H1 (cell line): ENCODE results near the gene ZDHHC1. TPM values are rescaled to one million over a fixed set of nuclear protein-coding genes. Genes with fewer than 3 reads are reported as not detected.

Experiments used
- CTCF ChIA-PET: fragments of 300-600 bp; sonication (Branson Sonifier 250); formaldehyde crosslinking; loops from one replicate; lab custom pipeline; 2021; ENCODE audit not compliant: partially characterized antibody; lab: Charles Lee
- POLR2A ChIA-PET: fragments of 300-600 bp; sonication (Branson Sonifier 250); formaldehyde crosslinking; loops from one replicate; lab custom pipeline; 2021; ENCODE audit warnings: inconsistent platforms; ENCODE audit not compliant: partially characterized antibody; lab: Charles Lee
- DNase-seq, 2 experiments: peaks; one replicate each; pipeline versions ENCODE4 v3.0.0 to v3.0.0-alpha.2; 2010 to 2022; ENCODE audit warnings: low spot score in 2 of 2, low read depth in 1 of 2, mixed read lengths in 1 of 2
- FAIRE-seq: peaks from 2 replicates; lab custom pipeline; 2011; peaks lifted over from hg19 to GRCh38; lab: Jason Lieb, UNC
- H2AFZ ChIP-seq: 2 replicates; pipeline ENCODE4 v1.8.1; 2012; ENCODE audit warnings: low read length, inconsistent platforms
- H2AK5ac ChIP-seq: 2 replicates; pipeline ENCODE4 v1.6.1; 2013; ENCODE audit warnings: low read depth, low read length
- H2BK120ac ChIP-seq: replicated peaks from 2 replicates; pipeline ENCODE3; 2013; ENCODE audit warnings: low read depth, low read length, inconsistent platforms
- H2BK12ac ChIP-seq: 2 replicates; pipeline ENCODE4 v1.6.1; 2013; ENCODE audit warnings: low read depth, low read length
- H2BK15ac ChIP-seq: 2 replicates; pipeline ENCODE4 v1.6.1; 2013; ENCODE audit warnings: low read length
- H2BK20ac ChIP-seq: 2 replicates; pipeline ENCODE4 v1.6.1; 2013; ENCODE audit warnings: low read length
- H2BK5ac ChIP-seq: 2 replicates; pipeline ENCODE4 v1.6.1; 2013; ENCODE audit warnings: low read depth, low read length
- H3K14ac ChIP-seq: 2 replicates; pipeline ENCODE4 v1.6.1; 2013; ENCODE audit warnings: inconsistent platforms; ENCODE audit not compliant: insufficient read length
- H3K18ac ChIP-seq: 2 replicates; pipeline ENCODE4 v1.6.1; 2013; ENCODE audit warnings: low read length; ENCODE audit errors: extremely low read depth
- H3K23ac ChIP-seq: 2 replicates; pipeline ENCODE4 v1.6.1; 2013; ENCODE audit warnings: inconsistent platforms; ENCODE audit not compliant: insufficient read length
- H3K23me2 ChIP-seq: 2 replicates; pipeline ENCODE4 v1.6.1; 2013; ENCODE audit warnings: low read depth, low read length
- H3K27ac ChIP-seq: 2 replicates; pipeline ENCODE4 v1.6.1; 2011; ENCODE audit warnings: low read depth, low read length, inconsistent platforms
- H3K27me3 ChIP-seq, 4 experiments: replicated peaks in 1 of 4; 1 replicate in 1 of 4; 2 replicates in 3 of 4; pipeline versions ENCODE4 v1.6.1 to v1.8.1; 2011 to 2013; ENCODE audit warnings: low read length in 3 of 4, mild to moderate bottlenecking in 3 of 4, inconsistent platforms in 2 of 4, mixed read lengths in 2 of 4, moderate library complexity in 1 of 4; ENCODE audit not compliant: control insufficient read depth in 3 of 4, insufficient read depth in 3 of 4; ENCODE audit errors: extremely low read depth in 1 of 4
- H3K36me3 ChIP-seq, 4 experiments: 2 replicates each; pipeline versions ENCODE4 v1.6.1 to v1.8.1; 2011 to 2013; ENCODE audit warnings: mild to moderate bottlenecking in 4 of 4, low read length in 3 of 4, moderate library complexity in 2 of 4, control low read depth in 1 of 4, inconsistent platforms in 1 of 4; ENCODE audit not compliant: insufficient read depth in 4 of 4, control insufficient read depth in 2 of 4
- H3K4ac ChIP-seq: replicated peaks from 2 replicates; pipeline ENCODE3; 2013; ENCODE audit warnings: low read length, low read depth, mixed read lengths, inconsistent platforms; ENCODE audit not compliant: insufficient read length
- H3K4me1 ChIP-seq, 4 experiments: replicated peaks in 1 of 4; 1 replicate in 1 of 4; 2 replicates in 3 of 4; pipeline versions ENCODE4 v1.6.1 to v1.8.1; 2011 to 2013; ENCODE audit warnings: low read length in 3 of 4, inconsistent platforms in 2 of 4, mixed read lengths in 1 of 4; ENCODE audit not compliant: insufficient read depth in 4 of 4, control insufficient read depth in 3 of 4
- H3K4me2 ChIP-seq, 2 experiments: 2 replicates each; pipeline versions ENCODE4 v1.6.1 to v1.8.1; 2011 to 2013; ENCODE audit warnings: low read depth in 2 of 2, low read length in 2 of 2, control low read depth in 1 of 2, inconsistent platforms in 1 of 2, mild to moderate bottlenecking in 1 of 2; ENCODE audit not compliant: insufficient read depth in 1 of 2
- H3K4me3 ChIP-seq, 4 experiments: fragments of 200-600, 300-600 bp in 1 of 4; sonication (generic), shearing (Covaris generic), sonication (Bioruptor Twin) in 1 of 4; 2 replicates each; pipeline versions ENCODE4 v1.5.1 to v1.8.1; 2011 to 2016; ENCODE audit warnings: low read length in 4 of 4, low read depth in 3 of 4, control low read depth in 2 of 4, inconsistent platforms in 2 of 4, mild to moderate bottlenecking in 2 of 4, mixed read lengths in 1 of 4, moderate library complexity in 1 of 4; ENCODE audit not compliant: insufficient read depth in 2 of 4; ENCODE audit errors: extremely low read depth in 1 of 4
- H3K56ac ChIP-seq: replicated peaks from 2 replicates; pipeline ENCODE3; 2013; ENCODE audit warnings: low read depth, mild to moderate bottlenecking, mixed read lengths, low read length, inconsistent platforms; ENCODE audit not compliant: insufficient read length
- H3K79me1 ChIP-seq: 2 replicates; pipeline ENCODE4 v1.6.1; 2013; ENCODE audit warnings: low read depth, low read length, control low read depth
- H3K79me2 ChIP-seq, 2 experiments: 2 replicates each; pipeline versions ENCODE4 v1.6.1 to v1.8.1; 2012 to 2013; ENCODE audit warnings: low read length in 2 of 2, mild to moderate bottlenecking in 2 of 2, inconsistent platforms in 1 of 2; ENCODE audit not compliant: insufficient read depth in 2 of 2, control insufficient read depth in 1 of 2
- H3K9ac ChIP-seq, 4 experiments: replicated peaks in 1 of 4; 1 replicate in 1 of 4; 2 replicates in 3 of 4; pipeline versions ENCODE4 v1.6.1 to v1.8.1; 2011 to 2013; ENCODE audit warnings: low read depth in 3 of 4, low read length in 3 of 4, control low read depth in 2 of 4, mild to moderate bottlenecking in 2 of 4, moderate library complexity in 2 of 4, inconsistent platforms in 1 of 4; ENCODE audit errors: extremely low read depth in 1 of 4
- H3K9me3 ChIP-seq, 2 experiments: 2 replicates each; pipeline versions ENCODE4 v1.6.1 to v1.8.1; 2012 to 2013; ENCODE audit warnings: mild to moderate bottlenecking in 2 of 2, moderate library complexity in 2 of 2, control low read depth in 1 of 2, inconsistent platforms in 1 of 2, low read depth in 1 of 2, low read length in 1 of 2, mixed read lengths in 1 of 2; ENCODE audit not compliant: insufficient read depth in 2 of 2
- H4K20me1 ChIP-seq, 2 experiments: replicated peaks in 1 of 2; 2 replicates each; pipeline versions ENCODE3 to v1.8.1; 2011 to 2013; ENCODE audit warnings: inconsistent platforms in 2 of 2, low read length in 2 of 2, mild to moderate bottlenecking in 1 of 2; ENCODE audit not compliant: insufficient read depth in 2 of 2, control insufficient read depth in 1 of 2
- H4K5ac ChIP-seq: 2 replicates; pipeline ENCODE4 v1.6.1; 2013; ENCODE audit warnings: low read length, low read depth, mixed read lengths, inconsistent platforms; ENCODE audit not compliant: insufficient read length
- H4K8ac ChIP-seq: 2 replicates; pipeline ENCODE4 v1.8.0; 2013; ENCODE audit warnings: mild to moderate bottlenecking, moderate library complexity, low read length, inconsistent platforms; ENCODE audit not compliant: insufficient read depth; ENCODE audit errors: extremely low read depth
- H4K91ac ChIP-seq: replicated peaks from 2 replicates; pipeline ENCODE3; 2013; ENCODE audit warnings: low read length, mixed read lengths, inconsistent platforms; ENCODE audit not compliant: insufficient read length
- BACH1 ChIP-seq: IDR thresholded peaks from 2 replicates; pipeline ENCODE4 v1.6.1; 2012; ENCODE audit warnings: low read length, improper control_type of control experiment
- EP300 ChIP-seq, 2 experiments: IDR thresholded peaks; 1 replicate in 1 of 2; 2 replicates in 1 of 2; pipeline ENCODE4 v1.6.1; 2011 to 2012; ENCODE audit warnings: low read depth in 2 of 2, low read length in 2 of 2, mild to moderate bottlenecking in 2 of 2, borderline replicate concordance in 1 of 2, inconsistent platforms in 1 of 2, moderate library complexity in 1 of 2
- KDM1A ChIP-seq: fragments of 200-600, 300-600 bp; sonication (generic); IDR thresholded peaks from 2 replicates; pipeline ENCODE4 v1.7.1; 2016; ENCODE audit warnings: mild to moderate bottlenecking, low read length, borderline replicate concordance
- POLR2AphosphoS5 ChIP-seq: IDR thresholded peaks from 2 replicates; pipeline ENCODE4 v1.6.1; 2011; ENCODE audit warnings: low read depth, low read length
- SIRT6 ChIP-seq: IDR thresholded peaks from one replicate; pipeline ENCODE4 v1.7.1; 2012; ENCODE audit warnings: low read length, inconsistent platforms
- SUZ12 ChIP-seq: fragments of 200-600 bp; sonication (generic); IDR thresholded peaks from 2 replicates; pipeline ENCODE4 v1.6.1; 2012; ENCODE audit warnings: mild to moderate bottlenecking, inconsistent platforms, low read length, moderate library complexity, mixed read lengths
- TEAD4 ChIP-seq: IDR thresholded peaks from 2 replicates; pipeline ENCODE4 v1.6.1; 2012; ENCODE audit warnings: low read depth, low read length, inconsistent platforms, mixed read lengths
- YY1 ChIP-seq: IDR thresholded peaks from 2 replicates; pipeline ENCODE4 v1.6.1; 2011; ENCODE audit warnings: low read depth, mild to moderate bottlenecking, low read length
- ZNF274 ChIP-seq: IDR thresholded peaks from 2 replicates; pipeline ENCODE4 v1.7.0; 2012; ENCODE audit warnings: low read length, borderline replicate concordance; ENCODE audit errors: extremely low read depth
- WGBS, 2 experiments: shearing (Covaris generic) in 1 of 2; methylation state at CpG; one replicate each; pipeline versions ENCODE4 v1.1.6 to v1.1.7; 2013 to 2015; ENCODE audit warnings: low lambda C conversion rate in 2 of 2, mixed read lengths in 2 of 2, inconsistent platforms in 1 of 2, low coverage in 1 of 2, missing lambda C conversion rate in 1 of 2; ENCODE audit not compliant: insufficient replicate concordance in 2 of 2, insufficient coverage in 1 of 2, insufficient read length in 1 of 2; ENCODE audit errors: extremely low coverage in 1 of 2, missing lambda C conversion rate in 1 of 2; 5-methylcytosine and 5-hydroxymethylcytosine counted together
- polyA plus RNA-seq, 7 experiments: library from polyadenylated mRNA; depleted of rRNA in 3 of 7; stranded (reverse) in 5 of 7; unstranded in 2 of 7; fragments of >200 nt in 5 of 7; fragments of 200-250 nt in 2 of 7; gene quantifications; 1 replicate in 5 of 7; 2 replicates in 1 of 7; 4 replicates in 1 of 7; pipeline versions ENCODE4 v1.2.1 to v1.2.3, GENCODE V29; 2011 to 2013; ENCODE audit warnings: missing spikeins in 2 of 7, mixed read lengths in 2 of 7
- total RNA-seq: library from RNA; stranded (reverse); fragmentation: NEBNext Ultra II Directional; extraction: Animal tissue kit (Norgen Biotek cat#: 25700); gene quantifications from 2 replicates; pipeline ENCODE4 v1.2.1, GENCODE V29; 2021

ZDHHC1 gene
- total and polyA plus RNA-seq, 2 of the 8 experiments (the other 6 are each of a cell fraction or from before 2014, with no cell fraction given) = 3.1 to 4.9 TPM

DNA sequence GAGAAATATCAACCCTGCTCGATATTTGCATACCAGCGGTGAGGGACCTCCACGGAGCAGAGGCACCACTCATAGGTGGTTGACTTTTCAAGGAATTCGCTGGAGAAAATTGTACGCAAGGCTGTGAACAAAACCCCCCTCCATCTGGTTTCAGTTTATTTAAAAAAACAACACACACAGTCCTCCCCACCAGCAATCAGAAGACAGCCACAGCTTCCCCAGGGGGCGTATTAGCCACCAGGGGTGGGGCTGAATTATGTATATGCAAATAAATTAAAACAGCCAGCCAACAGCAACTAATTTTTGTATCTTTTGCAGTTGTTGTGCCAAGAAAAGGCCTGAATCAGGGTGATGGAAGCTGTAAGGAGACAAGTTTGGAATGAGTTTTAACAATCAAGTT is 8.8 kb upstream of the ZDHHC1 start:
- H3K23ac ChIP-seq = no peak overlapping the region
- H3K18ac ChIP-seq = peak overlapping the region; percentile 98; the same call in 1 of the 2 replicates
- H2AK5ac ChIP-seq = 0 out of 2 replicates have a peak overlapping the region, but pooled peaks have one; percentile 59
- H3K56ac ChIP-seq = peak overlapping the region; percentile 9
- H3K14ac ChIP-seq = no peak overlapping the region
- H3K4me2 ChIP-seq = peak overlapping the region; percentile 62 to 86
- DNase-seq = no peak
- H3K27me3 ChIP-seq = peaks cover 0 to 14% (median 13%) of the 10 kb centered on the region in 4 experiments; a peak in 6 of 7 replicates
- H4K91ac ChIP-seq = peak overlapping the region; percentile 91
- H2BK15ac ChIP-seq = no peak overlapping the region; the same call in 1 of the 2 replicates
- H3K79me1 ChIP-seq = peaks cover 6% of the 10 kb centered on the region; the same call in 1 of the 2 replicates
- no peak overlapping the region for H4K8ac ChIP-seq
- H4K5ac ChIP-seq = peak overlapping the region; percentile 95
- peak overlapping the region in 2 of 4 experiments; percentile 31 to 52; a peak in 4 of 8 replicates for H3K4me3 ChIP-seq
- peaks cover 29 to 44% (median 36%) of the 10 kb centered on the region in 4 experiments for H3K4me1 ChIP-seq
- H3K4ac ChIP-seq = peak overlapping the region; percentile 63
- TF ChIP-seq EP300 (IDR thresholded peaks at IDR 0.05; ENCODE audit: borderline replicate concordance in 1 of 2, low read depth in 2 of 2, low read length in 2 of 2) (no peak), SUZ12 (no peak), TEAD4 (no peak), POLR2AphosphoS5 (no peak), YY1 (no peak), BACH1 (no peak), ZNF274 (no peak), SIRT6 (no peak), KDM1A (no peak)
- peak overlapping the region; percentile 99 for H2BK20ac ChIP-seq
- ChIA-PET POLR2A (interaction anchor here (0.8 to 1.4 kb wide), 6 partner anchors 8 to 140 kb away, joined by 3 to 5 read pairs (median 3); no protein-coding TSS in a partner anchor), CTCF (interaction anchor here (0.6 to 24.6 kb wide), 11 partner anchors 10 to 166 kb away, joined by 3 to 476 read pairs (median 8); partner anchors contain the start of genes KCTD19, LRRC36 and TPPP3)
- H3K23me2 ChIP-seq = peaks cover 2% of the 10 kb centered on the region; the same call in 1 of the 2 replicates
- H4K20me1 ChIP-seq = no peaks in the 10 kb centered on the region
- no peak overlapping the region for H2AFZ ChIP-seq
- H2BK12ac ChIP-seq = peak overlapping the region; percentile 93; the same call in 1 of the 2 replicates
- peak overlapping the region in 1 of 4 experiments; percentile 29; a peak in 2 of 7 replicates for H3K9ac ChIP-seq
- no peaks in the 10 kb centered on the region for H3K36me3 ChIP-seq
- peak overlapping the region; percentile 75 for H2BK120ac ChIP-seq
- WGBS, 2 experiments = 13% methylated on average over 6 of the region's 6 CpGs; no CpG with 5 or more reads in 1 of the 2 experiments
- FAIRE-seq = no peak
- no peaks in the 10 kb centered on the region for H3K79me2 ChIP-seq
- H3K9me3 ChIP-seq = no peaks in the 10 kb centered on the region
- H2BK5ac ChIP-seq = peak overlapping the region; percentile 98; the same call in 1 of the 2 replicates
- H3K27ac ChIP-seq = peak overlapping the region; percentile 58; the same call in 1 of the 2 replicates
